Hepatocyte (in vitro differentiated cells): ENCODE measurements around the gene NOX5. TPM values are rescaled to one million over a fixed set of nuclear protein-coding genes. Genes with fewer than 3 reads are reported as not detected.

ENCODE experiments used
- DNase-seq: peaks from one replicate; pipeline ENCODE4 v3.0.0-alpha.2; 2016; ENCODE audit warnings: low spot score
- H2AFZ ChIP-seq: fragments of 200-600 bp; sonication (generic); 2 replicates; pipeline ENCODE4 v1.6.0; 2016; ENCODE audit warnings: antibody characterized with exemption, mild to moderate bottlenecking
- H3K27ac ChIP-seq: fragments of 200-600 bp; sonication (generic); 2 replicates; pipeline ENCODE4 v1.5.1; 2016; ENCODE audit warnings: mild to moderate bottlenecking
- H3K27me3 ChIP-seq: fragments of 200-600 bp; sonication (generic); 2 replicates; pipeline ENCODE4 v1.6.1; 2016
- H3K36me3 ChIP-seq: fragments of 200-600 bp; sonication (generic); replicated peaks from 2 replicates; pipeline ENCODE4 v1.5.1; 2016; ENCODE audit warnings: low read depth; ENCODE audit not compliant: insufficient read depth
- H3K4me1 ChIP-seq: fragments of 200-600 bp; sonication (generic); 2 replicates; pipeline ENCODE4 v1.5.1; 2016; ENCODE audit warnings: mild to moderate bottlenecking, moderate library complexity; ENCODE audit not compliant: insufficient read depth
- H3K4me2 ChIP-seq: fragments of 200-600 bp; sonication (generic); 2 replicates; pipeline ENCODE4 v1.6.0; 2016
- H3K4me3 ChIP-seq: fragments of 200-600 bp; sonication (generic); 2 replicates; pipeline ENCODE4 v1.5.1; 2016; ENCODE audit warnings: mild to moderate bottlenecking
- H3K79me2 ChIP-seq: fragments of 200-600 bp; sonication (generic); 2 replicates; pipeline ENCODE4 v1.6.0; 2017; ENCODE audit warnings: mild to moderate bottlenecking
- H3K9me2 ChIP-seq: fragments of 200-600 bp; sonication (generic); replicated peaks from 2 replicates; pipeline ENCODE4 v1.6.0; 2017; ENCODE audit warnings: mild to moderate bottlenecking; ENCODE audit not compliant: insufficient read depth
- H3K9me3 ChIP-seq: fragments of 200-600 bp; sonication (generic); 2 replicates; pipeline ENCODE4 v1.5.1; 2016; ENCODE audit warnings: low read depth, mild to moderate bottlenecking
- H4K20me1 ChIP-seq: fragments of 200-600 bp; sonication (generic); 2 replicates; pipeline ENCODE4 v1.6.0; 2016; ENCODE audit warnings: mild to moderate bottlenecking; ENCODE audit not compliant: insufficient read depth, poor library complexity, severe bottlenecking
- EZH2 ChIP-seq: fragments of 200-600 bp; sonication (generic); IDR thresholded peaks from 2 replicates; pipeline ENCODE4 v1.6.1; 2016; ENCODE audit warnings: antibody characterized with exemption, mild to moderate bottlenecking, borderline replicate concordance
- EZH2phosphoT487 ChIP-seq: fragments of 200-600 bp; sonication (generic); IDR thresholded peaks from one replicate; pipeline ENCODE4 v1.6.1; 2018; ENCODE audit warnings: antibody characterized with exemption, mild to moderate bottlenecking, low read depth, moderate library complexity; ENCODE audit not compliant: unreplicated experiment, severe bottlenecking
- WGBS: methylation state at CpG from one replicate; pipeline ENCODE4 v1.1.6; 2016; ENCODE audit warnings: low lambda C conversion rate; ENCODE audit errors: missing lambda C conversion rate; 5-methylcytosine and 5-hydroxymethylcytosine counted together
- polyA plus RNA-seq: library from polyadenylated mRNA; unstranded; fragments of >200 nt; fragmentation: Nextera tagmentation; extraction: Ambion mirVana; gene quantifications from 2 replicates; pipeline ENCODE4 v1.2.1, GENCODE V29; 2016
- total RNA-seq: library from RNA; depleted of rRNA; stranded (reverse); fragments of >200 nt; gene quantifications from 2 replicates; pipeline ENCODE4 v1.2.3, GENCODE V29; 2014
- TF ChIP-seq, protein P1 (sequence below): fragments of 200-600 bp; sonication (generic); IDR thresholded peaks from 2 replicates; pipeline ENCODE4 v1.5.1; 2016; ENCODE audit warnings: antibody characterized with exemption, mild to moderate bottlenecking; ENCODE audit not compliant: poor library complexity

NOX5 gene
- total and polyA plus RNA-seq, 2 experiments from 2014 or later, result 0.13 TPM; not detected in 1

DNA sequence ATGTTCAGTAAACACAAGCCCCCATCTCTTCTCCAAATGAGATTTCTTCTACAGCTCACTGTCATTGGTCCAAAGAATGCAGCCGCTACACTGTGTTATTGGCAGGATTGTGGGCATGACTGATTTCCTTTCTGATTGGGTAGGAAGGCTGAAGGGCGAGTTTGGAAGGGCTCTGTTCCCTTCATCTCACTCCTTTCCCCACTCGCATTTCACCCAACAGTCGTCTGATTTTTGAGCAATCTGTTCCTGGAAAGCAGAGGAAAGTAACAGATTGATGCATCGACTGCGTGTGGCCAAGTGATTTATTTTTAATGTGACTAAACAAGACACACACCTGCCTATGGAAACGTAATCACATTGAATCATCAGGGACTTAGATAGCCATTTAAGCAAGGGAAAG is 55.5 kb downstream of the NOX5 start:
- TF ChIP-seq EZH2phosphoT487 (no peak), EZH2 (no peak)
- TF ChIP-seq, protein P1, sequence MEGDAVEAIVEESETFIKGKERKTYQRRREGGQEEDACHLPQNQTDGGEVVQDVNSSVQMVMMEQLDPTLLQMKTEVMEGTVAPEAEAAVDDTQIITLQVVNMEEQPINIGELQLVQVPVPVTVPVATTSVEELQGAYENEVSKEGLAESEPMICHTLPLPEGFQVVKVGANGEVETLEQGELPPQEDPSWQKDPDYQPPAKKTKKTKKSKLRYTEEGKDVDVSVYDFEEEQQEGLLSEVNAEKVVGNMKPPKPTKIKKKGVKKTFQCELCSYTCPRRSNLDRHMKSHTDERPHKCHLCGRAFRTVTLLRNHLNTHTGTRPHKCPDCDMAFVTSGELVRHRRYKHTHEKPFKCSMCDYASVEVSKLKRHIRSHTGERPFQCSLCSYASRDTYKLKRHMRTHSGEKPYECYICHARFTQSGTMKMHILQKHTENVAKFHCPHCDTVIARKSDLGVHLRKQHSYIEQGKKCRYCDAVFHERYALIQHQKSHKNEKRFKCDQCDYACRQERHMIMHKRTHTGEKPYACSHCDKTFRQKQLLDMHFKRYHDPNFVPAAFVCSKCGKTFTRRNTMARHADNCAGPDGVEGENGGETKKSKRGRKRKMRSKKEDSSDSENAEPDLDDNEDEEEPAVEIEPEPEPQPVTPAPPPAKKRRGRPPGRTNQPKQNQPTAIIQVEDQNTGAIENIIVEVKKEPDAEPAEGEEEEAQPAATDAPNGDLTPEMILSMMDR, result no peak
- WGBS, result 88% methylated on average over 7 of the region's 7 CpGs
- no peak overlapping the region for H3K4me3 ChIP-seq
- H3K27ac ChIP-seq, result no peak overlapping the region
- H3K4me2 ChIP-seq, result no peak overlapping the region
- H3K4me1 ChIP-seq, result peaks cover under 1% of the 10 kb centered on the region
- no peaks in the 10 kb centered on the region for H3K27me3 ChIP-seq
- no peak overlapping the region for H2AFZ ChIP-seq
- H3K9me3 ChIP-seq, result no peaks in the 10 kb centered on the region
- no peak for DNase-seq
- no peaks in the 10 kb centered on the region for H3K79me2 ChIP-seq
- no peaks in the 10 kb centered on the region for H3K36me3 ChIP-seq
- H3K9me2 ChIP-seq, result no peaks in the 10 kb centered on the region
- no peaks in the 10 kb centered on the region for H4K20me1 ChIP-seq

DNA sequence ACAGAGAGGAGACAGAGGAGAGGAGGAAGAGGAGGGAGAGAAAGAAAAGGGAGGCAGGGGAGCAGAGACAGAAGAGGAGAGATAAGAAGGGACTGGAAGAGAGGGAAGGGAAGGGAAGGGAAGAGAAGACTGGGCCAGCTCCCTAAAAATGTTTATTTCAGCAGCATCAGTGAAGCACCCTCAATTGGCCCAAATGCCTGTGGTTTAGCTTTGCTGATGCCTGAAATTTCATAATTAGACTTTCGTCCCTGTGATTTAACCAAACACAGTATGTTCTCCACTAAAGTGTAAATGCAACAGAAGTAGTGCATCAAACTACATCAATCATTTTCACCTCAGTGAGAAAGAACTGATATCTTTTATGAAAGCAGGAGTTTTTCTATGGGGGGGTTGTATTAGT is 55.9 kb downstream of the NOX5 start:
- Histone ChIP-seq H3K4me2 (no peak overlapping the region), H3K4me3 (no peak overlapping the region), H4K20me1 (no peaks in the 10 kb centered on the region), H3K27me3 (no peaks in the 10 kb centered on the region), H3K27ac (no peak overlapping the region), H3K79me2 (no peaks in the 10 kb centered on the region), H2AFZ (no peak overlapping the region), H3K36me3 (no peaks in the 10 kb centered on the region), H3K9me3 (no peaks in the 10 kb centered on the region), H3K9me2 (no peaks in the 10 kb centered on the region), H3K4me1 (peaks cover 5% of the 10 kb centered on the region)
- no peak for DNase-seq
- WGBS, result 100% methylated on average over 1 of the region's 1 CpG
- no peak for TF ChIP-seq EZH2
- TF ChIP-seq, protein P1, result no peak
- TF ChIP-seq EZH2phosphoT487, result no peak

DNA sequence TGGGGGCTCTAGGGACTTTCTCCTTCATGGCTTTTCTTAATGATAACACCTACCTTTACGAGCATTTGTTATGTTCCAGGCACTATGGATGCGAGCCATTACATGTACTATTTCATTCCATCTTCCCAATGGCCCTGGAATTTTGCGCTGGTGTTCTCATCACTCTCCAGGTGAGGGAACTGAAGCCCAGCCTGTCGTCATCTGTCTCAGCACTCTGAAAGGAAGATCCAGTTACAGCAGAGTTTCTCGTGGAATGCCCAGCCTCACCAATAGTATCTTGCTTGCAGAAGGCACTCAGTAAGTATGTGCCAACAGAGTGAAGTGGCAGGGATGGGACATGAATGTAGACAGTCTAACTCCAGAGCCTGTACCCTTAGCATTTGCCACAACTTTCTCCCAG is 56.8 kb downstream of the NOX5 start:
- H3K79me2 ChIP-seq, result no peaks in the 10 kb centered on the region
- DNase-seq, result no peak
- H3K27me3 ChIP-seq, result no peaks in the 10 kb centered on the region
- TF ChIP-seq EZH2phosphoT487 (no peak), EZH2 (no peak)
- TF ChIP-seq, protein P1, result no peak
- H3K9me2 ChIP-seq, result no peaks in the 10 kb centered on the region
- H3K9me3 ChIP-seq, result no peaks in the 10 kb centered on the region
- H3K27ac ChIP-seq, result no peak overlapping the region
- no peaks in the 10 kb centered on the region for H3K36me3 ChIP-seq
- H3K4me2 ChIP-seq, result no peak overlapping the region
- H3K4me1 ChIP-seq, result peaks cover 5% of the 10 kb centered on the region
- no peaks in the 10 kb centered on the region for H4K20me1 ChIP-seq
- no peak overlapping the region for H2AFZ ChIP-seq
- no peak overlapping the region for H3K4me3 ChIP-seq
- 70% methylated on average over 5 of the region's 5 CpGs for whole genome bisulfite sequencing

DNA sequence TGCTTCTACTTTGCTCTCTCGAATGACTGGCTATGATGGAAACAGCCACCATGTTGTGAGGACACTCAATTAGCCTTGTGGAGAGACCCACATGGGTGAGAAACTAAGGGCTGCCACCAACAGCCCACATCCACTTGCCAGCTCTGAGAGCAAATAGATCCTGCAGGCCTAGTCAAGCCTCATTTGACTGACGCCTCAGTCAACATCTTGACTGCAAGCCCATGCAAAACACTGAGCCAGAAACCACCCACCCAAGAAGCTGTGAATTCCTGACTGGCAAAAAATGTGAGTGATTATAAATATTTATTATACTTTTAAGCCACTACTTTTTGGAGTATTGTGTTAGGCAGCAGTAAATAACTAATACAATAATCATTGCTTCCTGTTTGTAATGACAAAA is 58.4 kb downstream of the NOX5 start:
- Histone ChIP-seq H3K4me2 (no peak overlapping the region), H3K36me3 (no peaks in the 10 kb centered on the region), H3K27me3 (no peaks in the 10 kb centered on the region), H3K4me3 (no peak overlapping the region), H3K27ac (no peak overlapping the region), H3K9me3 (no peaks in the 10 kb centered on the region), H3K9me2 (no peaks in the 10 kb centered on the region), H3K4me1 (peaks cover 5% of the 10 kb centered on the region), H3K79me2 (no peaks in the 10 kb centered on the region), H2AFZ (no peak overlapping the region), H4K20me1 (no peaks in the 10 kb centered on the region)
- TF ChIP-seq EZH2 (no peak), EZH2phosphoT487 (no peak)
- TF ChIP-seq, protein P1, result no peak
- no peak for DNase-seq
- WGBS, result 96% methylated on average over 2 of the region's 2 CpGs
